ENCODE data around the gene AK4. TPM values are rescaled to one million over a fixed set of nuclear protein-coding genes. Genes with fewer than 3 reads are reported as not detected.

Gene AK4
- polyA plus RNA-seq, 3 donors = 4.3 to 9.9 (median 6.7) TPM

DNA sequence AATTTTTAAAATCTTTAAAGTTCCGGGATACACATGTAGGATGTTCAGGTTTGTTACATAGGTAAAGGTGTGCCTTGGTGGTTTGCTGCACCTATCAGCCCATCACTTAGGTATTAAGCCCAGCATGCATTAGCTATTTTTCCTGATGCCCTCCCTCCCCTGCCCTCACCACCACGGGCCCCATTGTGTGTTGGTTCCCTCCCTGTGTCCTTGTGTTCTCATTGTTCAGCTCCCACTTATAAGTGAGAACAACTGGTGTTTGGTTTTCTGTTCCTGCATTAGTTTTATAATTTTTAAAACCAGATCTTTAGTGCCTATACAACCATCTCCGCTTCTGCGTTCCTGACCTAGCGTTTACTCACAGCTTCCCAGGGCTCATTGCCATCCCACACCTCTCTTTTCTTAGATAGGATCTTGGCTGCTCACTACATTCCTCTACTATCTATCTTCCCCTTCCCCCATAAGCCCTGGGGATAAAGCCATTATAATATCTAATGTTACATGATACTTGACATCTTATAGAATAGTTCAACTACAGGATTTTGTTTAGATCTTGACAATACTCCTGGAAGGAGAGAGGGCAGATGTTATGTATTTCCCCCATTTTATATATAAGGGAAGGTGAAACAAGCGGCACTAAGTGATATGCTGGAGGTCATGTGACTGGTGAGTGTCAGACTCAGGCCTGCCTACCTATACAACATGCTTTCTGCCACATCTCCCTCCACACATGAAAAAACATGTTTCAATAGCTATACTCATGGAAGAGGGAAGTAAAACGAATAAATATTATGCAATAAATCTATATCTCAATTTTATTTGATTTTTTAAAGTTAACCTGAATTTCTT, 109.1 kb downstream of the AK4 start:
- no peaks in the 10 kb centered on the region for H4K20me1 ChIP-seq (ENCODE audit: insufficient read depth, low read length)
- no peaks in the 10 kb centered on the region for H3K9me3 ChIP-seq (replicated peaks in 1 of 2; ENCODE audit: control insufficient read depth in 1 of 2, insufficient read depth in 1 of 2, low read length in 2 of 2)
- Mint-ChIP-seq H3K4me1 (peaks cover 13% of the 10 kb centered on the region), H3K9me3 (peaks cover 0 to 7% (median 2%) of the 10 kb centered on the region in 7 donors), H3K27ac (no peak overlapping the region), H3K27me3 (ENCODE audit: low read depth in 3 of 3) (peaks cover 18 to 21% (median 18%) of the 10 kb centered on the region in 3 donors), H3K36me3 (peaks cover 4 to 10% of the 10 kb centered on the region in 2 donors), H3K4me3 (no peak overlapping the region)
- H3K4me2 ChIP-seq (replicated peaks; ENCODE audit: extremely low read depth, low read length, poor library complexity, severe bottlenecking) = no peak overlapping the region
- intact Hi-C loops (cut with micrococcal nuclease) = no loop called here
- DNase-seq = no peak
- H3K4me3 ChIP-seq (replicated peaks in 1 of 3; ENCODE audit: low read depth in 2 of 3, low read length in 3 of 3) = no peak overlapping the region
- H3K36me3 ChIP-seq (replicated peaks in 1 of 2; ENCODE audit: control insufficient read depth in 1 of 2, insufficient read depth in 2 of 2, low read length in 2 of 2) = no peaks in the 10 kb centered on the region
- WGBS (ENCODE audit: insufficient coverage) = 100% methylated on average over 3 of the region's 7 CpGs
- no peak overlapping the region for H2AFZ ChIP-seq (ENCODE audit: insufficient read depth, low read depth, low read length, poor library complexity, severe bottlenecking)
- H3K9ac ChIP-seq (ENCODE audit: insufficient read depth, low read length, poor library complexity, severe bottlenecking) = no peak overlapping the region
- H3K79me2 ChIP-seq (ENCODE audit: insufficient read depth, low read length) = no peaks in the 10 kb centered on the region
- TF ChIP-seq CTCF (IDR thresholded peaks at IDR 0.05) = no peak
- no peak overlapping the region for H3K27ac ChIP-seq (ENCODE audit: low read depth in 1 of 2, low read length in 2 of 2)
- H3K4me1 ChIP-seq (ENCODE audit: control insufficient read depth in 1 of 2, insufficient read depth in 2 of 2, low read length in 2 of 2) = peaks cover 15 to 18% of the 10 kb centered on the region in 2 donors
- H3K27me3 ChIP-seq (ENCODE audit: control insufficient read depth in 2 of 2, insufficient read depth in 2 of 2, low read length in 2 of 2) = peaks cover 10 to 14% of the 10 kb centered on the region in 2 donors

DNA sequence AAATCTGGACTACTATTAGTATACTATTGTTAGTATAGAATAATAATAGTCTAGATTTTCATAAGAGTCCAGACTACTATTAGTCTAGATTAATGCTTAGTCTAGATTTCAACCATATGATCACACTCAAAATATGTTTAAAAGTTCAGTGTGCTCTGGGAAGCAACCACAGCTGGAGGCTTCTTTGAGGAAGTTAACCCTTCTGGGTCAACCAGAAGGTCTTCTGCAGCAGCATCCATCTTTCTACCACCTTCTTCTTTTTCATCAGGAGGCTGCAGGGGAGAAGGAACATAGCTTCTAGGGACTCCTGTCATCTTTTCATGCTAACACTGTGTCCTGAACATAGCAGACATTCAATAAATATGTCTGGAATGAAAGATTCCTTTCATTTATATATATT, 110.1 kb downstream of the AK4 start:
- no peaks in the 10 kb centered on the region for H4K20me1 ChIP-seq (ENCODE audit: insufficient read depth, low read length)
- peaks cover 13 to 14% of the 10 kb centered on the region in 2 donors for H3K27me3 ChIP-seq (ENCODE audit: control insufficient read depth in 2 of 2, insufficient read depth in 2 of 2, low read length in 2 of 2)
- H3K79me2 ChIP-seq (ENCODE audit: insufficient read depth, low read length) = no peaks in the 10 kb centered on the region
- H3K27ac ChIP-seq (ENCODE audit: low read depth in 1 of 2, low read length in 2 of 2) = no peak overlapping the region
- Mint-ChIP-seq H3K4me3 (no peak overlapping the region), H3K9me3 (peaks cover 0 to 7% (median 2%) of the 10 kb centered on the region in 7 donors), H3K36me3 (peaks cover 4 to 10% of the 10 kb centered on the region in 2 donors), H3K27ac (no peak overlapping the region), H3K4me1 (peaks cover 13% of the 10 kb centered on the region), H3K27me3 (ENCODE audit: low read depth in 3 of 3) (peaks cover 18 to 21% (median 20%) of the 10 kb centered on the region in 3 donors)
- no peak overlapping the region for H2AFZ ChIP-seq (ENCODE audit: insufficient read depth, low read depth, low read length, poor library complexity, severe bottlenecking)
- H3K4me1 ChIP-seq (ENCODE audit: control insufficient read depth in 1 of 2, insufficient read depth in 2 of 2, low read length in 2 of 2) = peaks cover 15 to 18% of the 10 kb centered on the region in 2 donors
- no peak for DNase-seq
- no peak overlapping the region for H3K4me3 ChIP-seq (replicated peaks in 1 of 3; ENCODE audit: low read depth in 2 of 3, low read length in 3 of 3)
- no peak for TF ChIP-seq CTCF (IDR thresholded peaks at IDR 0.05)
- no peak overlapping the region for H3K9ac ChIP-seq (ENCODE audit: insufficient read depth, low read length, poor library complexity, severe bottlenecking)
- H3K36me3 ChIP-seq (replicated peaks in 1 of 2; ENCODE audit: control insufficient read depth in 1 of 2, insufficient read depth in 2 of 2, low read length in 2 of 2) = no peaks in the 10 kb centered on the region
- intact Hi-C loops (cut with micrococcal nuclease) = no loop called here
- H3K9me3 ChIP-seq (replicated peaks in 1 of 2; ENCODE audit: control insufficient read depth in 1 of 2, insufficient read depth in 1 of 2, low read length in 2 of 2) = no peaks in the 10 kb centered on the region
- no peak overlapping the region for H3K4me2 ChIP-seq (replicated peaks; ENCODE audit: extremely low read depth, low read length, poor library complexity, severe bottlenecking)

Data from CD14-positive monocyte (primary cell).